HL-60 (cell line): ENCODE results near the gene PTPRK.

Experiments
- DNase-seq, 2 experiments: peaks; one replicate each; pipeline ENCODE4 v3.0.0-alpha.2; 2010 to 2020; ENCODE audit warnings: low read depth in 1 of 2, low spot score in 1 of 2
- H3K27ac ChIP-seq: fragments of 250-450 bp; sonication (Bioruptor Pico); replicated peaks from 2 replicates; pipeline ENCODE4 v1.5.1; 2020; ENCODE audit warnings: mild to moderate bottlenecking, moderate library complexity
- H3K27me3 ChIP-seq: fragments of 250-450 bp; sonication (Bioruptor Pico); 2 replicates; pipeline ENCODE4 v1.5.1; 2021; ENCODE audit warnings: mild to moderate bottlenecking, moderate library complexity; ENCODE audit not compliant: insufficient read depth, poor library complexity, severe bottlenecking
- H3K4me3 ChIP-seq: replicated peaks from 2 replicates; pipeline ENCODE4 v1.5.1; 2011; ENCODE audit warnings: mild to moderate bottlenecking, control low read depth, low read length; ENCODE audit not compliant: insufficient read depth
- CTCF ChIP-seq: IDR thresholded peaks from one replicate; pipeline ENCODE4 v1.5.1; 2011; ENCODE audit warnings: low read length, control low read depth, inconsistent platforms; ENCODE audit not compliant: insufficient read depth
- GABPA ChIP-seq: IDR thresholded peaks from 2 replicates; pipeline ENCODE4 v1.6.1; 2012; ENCODE audit warnings: low read depth
- POLR2AphosphoS5 ChIP-seq: IDR thresholded peaks from 2 replicates; pipeline ENCODE4 v1.6.1; 2012; ENCODE audit warnings: low read depth
- REST ChIP-seq: IDR thresholded peaks from 2 replicates; pipeline ENCODE4 v1.6.1; 2012; ENCODE audit warnings: low read depth; ENCODE audit not compliant: insufficient replicate concordance
- SPI1 ChIP-seq: IDR thresholded peaks from 2 replicates; pipeline ENCODE4 v1.6.1; 2012; ENCODE audit warnings: low read depth, mild to moderate bottlenecking, borderline replicate concordance

The PTPRK gene

GRCh38 chr6:128179876-128180438 lies 340.4 kb downstream of the PTPRK start:
- DNase-seq, result no peak
- peaks cover 5% of the 10 kb centered on the region for H3K27me3 ChIP-seq
- TF ChIP-seq REST (no peak), CTCF (no peak), SPI1 (no peak), POLR2AphosphoS5 (no peak), GABPA (no peak)
- no peak overlapping the region for H3K4me3 ChIP-seq
- H3K27ac ChIP-seq, result no peak overlapping the region

GRCh38 chr6:128174724-128175123 lies 345.7 kb downstream of the PTPRK start:
- Histone ChIP-seq H3K27ac (no peak overlapping the region), H3K27me3 (peaks cover 2% of the 10 kb centered on the region), H3K4me3 (no peak overlapping the region)
- TF ChIP-seq POLR2AphosphoS5 (no peak), GABPA (no peak), CTCF (no peak), REST (no peak)
- no peak for DNase-seq

GRCh38 chr6:128172752-128173682 lies 347.4 kb downstream of the PTPRK start:
- no peak overlapping the region for H3K4me3 ChIP-seq
- DNase-seq, result no peak
- no peak overlapping the region for H3K27ac ChIP-seq
- H3K27me3 ChIP-seq, result peaks cover 2% of the 10 kb centered on the region
- no peak for TF ChIP-seq POLR2AphosphoS5
- TF ChIP-seq SPI1, result no peak
- TF ChIP-seq GABPA, result no peak
- no peak for TF ChIP-seq REST
- no peak for TF ChIP-seq CTCF
